H7 (cell line): ENCODE data around the gene ADSS1. TPM values are rescaled to one million over a fixed set of nuclear protein-coding genes. Genes with fewer than 3 reads are reported as not detected.

Experiments
- DNase-seq: peaks from one replicate; pipeline ENCODE4 v3.0.0; 2012
- H3K27me3 ChIP-seq: 2 replicates; pipeline ENCODE4 v1.6.0; 2011; ENCODE audit warnings: mild to moderate bottlenecking, low read length; ENCODE audit not compliant: control insufficient read depth, insufficient read depth
- H3K36me3 ChIP-seq: replicated peaks from 2 replicates; pipeline ENCODE4 v1.5.1; 2011; ENCODE audit warnings: low read length; ENCODE audit not compliant: control insufficient read depth, insufficient read depth
- H3K4me3 ChIP-seq: 2 replicates; pipeline ENCODE4 v1.5.1; 2011; ENCODE audit warnings: low read depth, mild to moderate bottlenecking, control low read depth, low read length, moderate library complexity; ENCODE audit not compliant: insufficient read depth
- total RNA-seq: library from RNA; depleted of rRNA; stranded (reverse); fragments of >200 nt; shearing (Covaris generic); gene quantifications from 2 replicates; pipeline ENCODE4 v1.2.3, GENCODE V29; 2014; rRNA removed

ADSS1 gene
- 10.3 and 11.2 TPM in 2 replicates for total RNA-seq

GRCh38 chr14:104723651-104724406 is at the start of gene ADSS1:
ADSS1 (plus strand) TSS chr14:104724229; CDS start chr14:104724271, 42 bp downstream.
- peak within 1 kb of the TSS; percentile 79 for H3K4me3 ChIP-seq

GRCh38 chr14:104675447-104675846 is 48.6 kb upstream of the ADSS1 start:
- no peaks in the 10 kb centered on the region for H3K27me3 ChIP-seq
- H3K36me3 ChIP-seq: no peaks in the 10 kb centered on the region
- DNase-seq: no peak
- H3K4me3 ChIP-seq: no peak overlapping the region

More at GRCh38 chr14:104723651-104724406, at the start of gene ADSS1:
- no peaks in the 10 kb centered on the region; the same call in 1 of the 2 replicates for H3K36me3 ChIP-seq
- H3K27me3 ChIP-seq: 0 out of 2 replicates have a peak, but pooled peaks cover 2% of the 10 kb centered on the region
- DNase-seq: peak; percentile 99

GRCh38 chr14:104676130-104676693 is 47.8 kb upstream of the ADSS1 start:
- peak; percentile 36 for DNase-seq
- Histone ChIP-seq H3K4me3 (no peak overlapping the region), H3K27me3 (no peaks in the 10 kb centered on the region), H3K36me3 (no peaks in the 10 kb centered on the region)

GRCh38 chr14:104676694-104677511 is 47.1 kb upstream of the ADSS1 start:
- peak; percentile 93 for DNase-seq
- H3K4me3 ChIP-seq: peak overlapping the region; percentile 60
- no peaks in the 10 kb centered on the region for H3K27me3 ChIP-seq
- H3K36me3 ChIP-seq: no peaks in the 10 kb centered on the region

- Histone ChIP-seq H3K27me3 (no peaks in the 10 kb centered on the region), H3K4me3 (peak overlapping the region; percentile 60), H3K36me3 (no peaks in the 10 kb centered on the region)
- peak; percentile 94 for DNase-seq
Measured at GRCh38 chr14:104677512-104678332, 46.3 kb upstream of the ADSS1 start.

DNA sequence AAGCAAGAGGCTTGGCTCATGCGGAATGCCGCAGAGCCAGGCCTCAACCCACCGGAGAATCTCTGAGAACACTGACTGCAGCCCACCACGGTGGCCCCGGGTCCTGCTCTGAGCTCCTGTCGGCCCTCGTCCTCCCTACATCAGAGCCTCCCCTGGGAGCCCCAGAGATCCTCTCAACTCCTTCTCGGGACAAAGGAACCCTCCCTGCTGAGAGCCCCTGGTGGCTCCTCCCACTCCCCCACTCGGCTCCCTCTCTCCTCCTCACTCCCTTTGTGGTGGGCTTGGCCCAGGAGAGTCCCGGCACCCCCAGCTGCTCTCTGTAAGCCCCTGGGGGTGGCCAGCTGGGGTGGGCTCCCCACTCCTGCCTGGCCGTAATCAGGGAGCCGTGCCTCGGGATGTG is 45.7 kb upstream of the ADSS1 start:
- Histone ChIP-seq H3K27me3 (no peaks in the 10 kb centered on the region), H3K36me3 (no peaks in the 10 kb centered on the region), H3K4me3 (peak overlapping the region; percentile 60; the same call in 1 of the 2 replicates)
- peak; percentile 84 for DNase-seq

- no peaks in the 10 kb centered on the region for H3K27me3 ChIP-seq
- no peak overlapping the region for H3K4me3 ChIP-seq
- DNase-seq: no peak
- H3K36me3 ChIP-seq: no peaks in the 10 kb centered on the region
Measured at GRCh38 chr14:104678901-104679705, 44.9 kb upstream of the ADSS1 start.

GRCh38 chr14:104680056-104680805 is 43.8 kb upstream of the ADSS1 start:
- Histone ChIP-seq H3K36me3 (no peaks in the 10 kb centered on the region), H3K4me3 (no peak overlapping the region)

GRCh38 chr14:104680806-104681688 is 43.0 kb upstream of the ADSS1 start:
- Histone ChIP-seq H3K4me3 (0 out of 2 replicates have a peak overlapping the region, but pooled peaks have one; percentile 0), H3K27me3 (no peaks in the 10 kb centered on the region), H3K36me3 (no peaks in the 10 kb centered on the region)
- no peak for DNase-seq

More at GRCh38 chr14:104680056-104680805, 43.8 kb upstream of the ADSS1 start:
- no peak for DNase-seq
- no peaks in the 10 kb centered on the region for H3K27me3 ChIP-seq

DNA sequence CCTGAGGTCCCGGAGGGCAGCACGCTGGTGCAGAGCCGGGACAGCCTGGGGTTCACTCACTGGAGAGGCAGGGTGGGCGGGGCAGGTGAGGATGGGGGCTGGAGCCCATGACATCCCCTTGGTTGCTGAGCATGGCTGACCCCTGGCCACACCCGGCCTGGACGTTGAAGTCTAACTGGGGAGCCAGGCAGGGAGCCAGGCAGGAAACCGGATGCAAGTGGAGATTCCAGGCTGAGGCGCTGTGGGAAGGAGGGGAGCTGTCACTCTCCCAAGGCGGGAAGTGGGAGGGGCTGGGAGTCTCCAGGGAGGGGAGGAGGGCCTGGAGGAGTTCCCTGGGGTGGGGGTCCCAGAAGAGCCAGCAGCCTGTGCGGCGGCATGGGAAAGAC is 42.3 kb upstream of the ADSS1 start:
- Histone ChIP-seq H3K27me3 (no peaks in the 10 kb centered on the region), H3K4me3 (peak overlapping the region; percentile 33), H3K36me3 (no peaks in the 10 kb centered on the region)
- DNase-seq: peak; percentile 95

GRCh38 chr14:104682107-104682593 is 41.9 kb upstream of the ADSS1 start:
- H3K27me3 ChIP-seq: no peaks in the 10 kb centered on the region
- no peaks in the 10 kb centered on the region for H3K36me3 ChIP-seq
- H3K4me3 ChIP-seq: peak overlapping the region; percentile 33
- DNase-seq: peak; percentile 92
